ENCODE data around the gene F2RL3. TPM values are rescaled to one million over a fixed set of nuclear protein-coding genes. Genes with fewer than 3 reads are reported as not detected.

F2RL3 gene
- total RNA-seq, 1 donor from 2014 or later, result not detected

DNA sequence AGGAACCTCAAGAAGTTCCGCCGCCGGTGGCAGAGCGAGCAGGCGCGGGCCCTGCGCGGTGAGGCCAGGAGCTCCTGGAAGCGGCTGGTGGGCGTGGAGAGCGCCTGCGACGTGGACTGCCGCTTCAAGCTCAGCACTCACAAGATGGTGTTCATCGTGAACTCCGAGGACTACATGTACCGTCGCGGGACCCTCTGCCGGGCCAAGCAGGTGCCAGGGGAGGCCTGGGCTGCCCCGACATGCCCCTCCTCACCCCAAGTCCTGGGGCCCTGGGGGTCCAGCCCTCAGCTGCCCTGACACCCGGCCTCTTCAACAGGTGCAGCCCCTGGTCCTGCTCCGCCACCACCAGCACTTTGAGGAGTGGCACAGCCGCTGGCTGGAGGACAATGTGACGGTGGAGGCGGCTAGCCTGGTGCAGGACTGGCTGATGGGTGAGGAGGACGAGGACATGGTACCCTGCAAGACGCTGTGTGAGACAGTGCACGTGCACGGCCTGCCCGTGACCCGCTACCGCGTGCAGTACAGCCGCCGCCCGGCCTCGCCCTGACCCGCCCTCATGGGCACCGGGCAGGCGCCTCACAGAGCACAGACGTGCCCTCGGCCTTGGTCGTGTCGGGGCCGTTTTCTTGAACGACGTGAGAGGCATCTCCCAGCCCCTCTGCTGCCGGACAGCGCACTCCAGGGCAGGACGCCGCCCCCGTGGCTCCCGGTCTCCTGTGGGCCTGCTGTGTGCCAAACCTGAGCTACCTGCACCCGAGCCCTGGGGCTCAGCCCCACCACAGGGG lies 10.4 kb upstream of the F2RL3 start:
- peaks cover 21% of the 10 kb centered on the region for H3K9me3 Mint-ChIP-seq (ENCODE audit: unreplicated experiment)
- no peak overlapping the region for H3K4me3 Mint-ChIP-seq (ENCODE audit: unreplicated experiment)
- no peak for DNase-seq
- TF ChIP-seq CTCF (IDR thresholded peaks at IDR 0.05; ENCODE audit: partially characterized antibody, unreplicated experiment), result no peak
- H3K27ac Mint-ChIP-seq (ENCODE audit: unreplicated experiment), result no peak overlapping the region
- peaks cover 17% of the 10 kb centered on the region for H3K36me3 Mint-ChIP-seq (ENCODE audit: unreplicated experiment)
- H3K4me1 Mint-ChIP-seq (ENCODE audit: low read depth, unreplicated experiment), result peaks cover 5% of the 10 kb centered on the region
- H3K27me3 Mint-ChIP-seq (ENCODE audit: unreplicated experiment), result peaks cover 8% of the 10 kb centered on the region

DNA sequence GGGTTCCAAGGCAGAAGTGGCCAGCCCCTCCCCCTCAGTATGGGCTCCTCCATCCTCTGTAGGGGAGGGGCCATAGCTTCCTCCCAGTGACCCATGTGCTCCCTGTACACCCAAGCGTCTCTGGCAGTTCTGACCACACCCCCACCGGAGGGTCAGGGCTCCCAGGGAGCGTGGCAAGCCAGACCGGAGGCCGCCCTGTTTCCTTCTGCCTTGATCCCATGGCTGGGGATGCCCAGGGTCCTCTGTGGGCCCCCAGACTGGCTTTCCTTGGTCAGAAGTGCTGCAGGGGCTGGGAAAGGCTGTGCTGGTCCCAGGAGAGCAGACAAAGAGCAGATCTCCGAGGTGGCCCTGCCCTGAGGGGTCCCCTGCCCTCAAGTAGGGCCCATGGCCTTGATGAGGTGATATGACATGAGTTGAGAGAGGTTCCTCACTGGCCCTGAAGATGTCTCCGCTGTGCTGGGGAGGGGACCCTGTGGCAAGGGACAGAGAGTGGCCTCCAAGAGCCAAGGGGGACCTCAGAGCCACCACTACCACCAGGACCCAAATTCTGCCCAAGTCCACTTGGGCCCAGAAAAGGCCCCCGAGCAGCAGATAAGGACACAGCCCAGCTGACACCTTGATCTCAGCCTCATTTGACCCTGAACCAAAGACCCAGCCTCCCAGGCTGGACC lies 7.8 kb upstream of the F2RL3 start:
- H3K4me3 Mint-ChIP-seq (ENCODE audit: unreplicated experiment), result no peak overlapping the region
- DNase-seq, result no peak
- TF ChIP-seq CTCF (IDR thresholded peaks at IDR 0.05; ENCODE audit: partially characterized antibody, unreplicated experiment), result no peak
- no peak overlapping the region for H3K27ac Mint-ChIP-seq (ENCODE audit: unreplicated experiment)
- H3K27me3 Mint-ChIP-seq (ENCODE audit: unreplicated experiment), result peaks cover 2% of the 10 kb centered on the region
- H3K36me3 Mint-ChIP-seq (ENCODE audit: unreplicated experiment), result peaks cover 6% of the 10 kb centered on the region
- H3K4me1 Mint-ChIP-seq (ENCODE audit: low read depth, unreplicated experiment), result no peaks in the 10 kb centered on the region
- peaks cover 15% of the 10 kb centered on the region for H3K9me3 Mint-ChIP-seq (ENCODE audit: unreplicated experiment)

GRCh38 chr19:16882146-16882545 lies 6.7 kb upstream of the F2RL3 start:
- H3K27ac Mint-ChIP-seq (ENCODE audit: unreplicated experiment), result no peak overlapping the region
- H3K4me3 Mint-ChIP-seq (ENCODE audit: unreplicated experiment), result no peak overlapping the region
- TF ChIP-seq CTCF (IDR thresholded peaks at IDR 0.05; ENCODE audit: partially characterized antibody, unreplicated experiment), result no peak

DNA sequence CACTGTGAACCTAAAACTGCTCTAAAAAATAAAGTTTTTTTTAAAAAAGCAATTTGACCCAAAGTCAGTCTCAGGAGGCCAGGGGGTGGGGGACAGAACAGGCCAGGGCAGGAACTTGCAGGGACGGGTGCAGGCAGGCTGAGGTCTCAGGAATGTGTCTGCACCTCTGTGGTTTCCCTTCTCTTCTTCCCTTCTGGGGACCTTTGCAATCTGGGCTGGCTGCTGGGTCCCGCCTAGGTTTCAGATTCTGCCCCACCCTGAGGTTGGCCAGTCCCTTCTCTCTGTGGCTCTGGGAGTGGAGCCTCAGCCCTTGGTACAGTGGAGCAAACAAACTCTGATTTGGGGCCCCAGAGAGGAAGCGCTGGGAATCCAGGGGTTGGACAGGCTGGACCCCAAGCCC lies 5.3 kb upstream of the F2RL3 start:
- Mint-ChIP-seq H3K36me3 (ENCODE audit: unreplicated experiment) (peaks cover 6% of the 10 kb centered on the region), H3K4me3 (ENCODE audit: unreplicated experiment) (no peak overlapping the region), H3K27me3 (ENCODE audit: unreplicated experiment) (peaks cover 2% of the 10 kb centered on the region), H3K27ac (ENCODE audit: unreplicated experiment) (no peak overlapping the region), H3K9me3 (ENCODE audit: unreplicated experiment) (peaks cover 15% of the 10 kb centered on the region), H3K4me1 (ENCODE audit: low read depth, unreplicated experiment) (peaks cover 3% of the 10 kb centered on the region)
- TF ChIP-seq CTCF (IDR thresholded peaks at IDR 0.05; ENCODE audit: partially characterized antibody, unreplicated experiment), result no peak
- DNase-seq, result no peak

More at GRCh38 chr19:16882146-16882545, 6.7 kb upstream of the F2RL3 start:
- Mint-ChIP-seq H3K9me3 (ENCODE audit: unreplicated experiment) (peaks cover 15% of the 10 kb centered on the region), H3K27me3 (ENCODE audit: unreplicated experiment) (peaks cover 2% of the 10 kb centered on the region), H3K4me1 (ENCODE audit: low read depth, unreplicated experiment) (peaks cover under 1% of the 10 kb centered on the region), H3K36me3 (ENCODE audit: unreplicated experiment) (peaks cover 6% of the 10 kb centered on the region)
- DNase-seq, result no peak

GRCh38 chr19:16885166-16885565 lies 3.6 kb upstream of the F2RL3 start:
- Mint-ChIP-seq H3K9me3 (ENCODE audit: unreplicated experiment) (peaks cover 14% of the 10 kb centered on the region), H3K4me3 (ENCODE audit: unreplicated experiment) (no peak overlapping the region), H3K27ac (ENCODE audit: unreplicated experiment) (no peak overlapping the region), H3K4me1 (ENCODE audit: low read depth, unreplicated experiment) (peaks cover 3% of the 10 kb centered on the region), H3K27me3 (ENCODE audit: unreplicated experiment) (peaks cover 2% of the 10 kb centered on the region), H3K36me3 (ENCODE audit: unreplicated experiment) (peaks cover 3% of the 10 kb centered on the region)
- TF ChIP-seq CTCF (IDR thresholded peaks at IDR 0.05; ENCODE audit: partially characterized antibody, unreplicated experiment), result no peak
- no peak for DNase-seq
